ENCODE data around the gene RFX2.

GRCh38 chr19:6088602-6089049 is 21.7 kb downstream of the RFX2 start:
- TF ChIP-seq POLR2A (IDR thresholded peaks at IDR 0.05; ENCODE audit: low read depth) (no peak), POLR2AphosphoS5 (IDR thresholded peaks at IDR 0.05) (no peak), EP300 (IDR thresholded peaks at IDR 0.05) (no peak)
- TF ChIP-seq, protein P1, sequence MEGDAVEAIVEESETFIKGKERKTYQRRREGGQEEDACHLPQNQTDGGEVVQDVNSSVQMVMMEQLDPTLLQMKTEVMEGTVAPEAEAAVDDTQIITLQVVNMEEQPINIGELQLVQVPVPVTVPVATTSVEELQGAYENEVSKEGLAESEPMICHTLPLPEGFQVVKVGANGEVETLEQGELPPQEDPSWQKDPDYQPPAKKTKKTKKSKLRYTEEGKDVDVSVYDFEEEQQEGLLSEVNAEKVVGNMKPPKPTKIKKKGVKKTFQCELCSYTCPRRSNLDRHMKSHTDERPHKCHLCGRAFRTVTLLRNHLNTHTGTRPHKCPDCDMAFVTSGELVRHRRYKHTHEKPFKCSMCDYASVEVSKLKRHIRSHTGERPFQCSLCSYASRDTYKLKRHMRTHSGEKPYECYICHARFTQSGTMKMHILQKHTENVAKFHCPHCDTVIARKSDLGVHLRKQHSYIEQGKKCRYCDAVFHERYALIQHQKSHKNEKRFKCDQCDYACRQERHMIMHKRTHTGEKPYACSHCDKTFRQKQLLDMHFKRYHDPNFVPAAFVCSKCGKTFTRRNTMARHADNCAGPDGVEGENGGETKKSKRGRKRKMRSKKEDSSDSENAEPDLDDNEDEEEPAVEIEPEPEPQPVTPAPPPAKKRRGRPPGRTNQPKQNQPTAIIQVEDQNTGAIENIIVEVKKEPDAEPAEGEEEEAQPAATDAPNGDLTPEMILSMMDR (IDR thresholded peaks at IDR 0.05), result no peak
